ENCODE measurements around the gene TNS4.

The TNS4 gene

GRCh38 chr17:40475234-40475908 lies 26.1 kb downstream of the TNS4 start:
- no peak overlapping the region for H2AFZ ChIP-seq (ENCODE audit: low read depth, low read length)

GRCh38 chr17:40474419-40475002 lies 26.9 kb downstream of the TNS4 start:
- no peak overlapping the region for H2AFZ ChIP-seq (ENCODE audit: low read depth, low read length)
- H3K4me2 ChIP-seq (ENCODE audit: insufficient read depth, low read length) = no peak overlapping the region
- no peaks in the 10 kb centered on the region for H3K27me3 ChIP-seq (ENCODE audit: insufficient read depth, low read length, poor library complexity)
- no peak for ATAC-seq (ENCODE audit: insufficient read depth, low read depth)
- no peak overlapping the region for H3K9ac ChIP-seq (ENCODE audit: low read depth, low read length)
- no peaks in the 10 kb centered on the region; the same call in 1 of the 2 replicates for H3K36me3 ChIP-seq (ENCODE audit: insufficient read depth, low read length)
- H3K27ac ChIP-seq (ENCODE audit: low read length) = no peak overlapping the region
- peaks cover 10% of the 10 kb centered on the region for H3K9me3 ChIP-seq (ENCODE audit: insufficient read depth, low read length, severe bottlenecking)
- peaks cover 5% of the 10 kb centered on the region for H3K4me1 ChIP-seq (ENCODE audit: insufficient read depth, low read length)
- no peak for DNase-seq
- no peaks in the 10 kb centered on the region for H4K20me1 ChIP-seq (ENCODE audit: insufficient read depth, low read length)
- TF ChIP-seq EZH2 (IDR thresholded peaks at IDR 0.05; ENCODE audit: borderline replicate concordance, low read depth, low read length, severe bottlenecking) = no peak
- TF ChIP-seq, protein P1, sequence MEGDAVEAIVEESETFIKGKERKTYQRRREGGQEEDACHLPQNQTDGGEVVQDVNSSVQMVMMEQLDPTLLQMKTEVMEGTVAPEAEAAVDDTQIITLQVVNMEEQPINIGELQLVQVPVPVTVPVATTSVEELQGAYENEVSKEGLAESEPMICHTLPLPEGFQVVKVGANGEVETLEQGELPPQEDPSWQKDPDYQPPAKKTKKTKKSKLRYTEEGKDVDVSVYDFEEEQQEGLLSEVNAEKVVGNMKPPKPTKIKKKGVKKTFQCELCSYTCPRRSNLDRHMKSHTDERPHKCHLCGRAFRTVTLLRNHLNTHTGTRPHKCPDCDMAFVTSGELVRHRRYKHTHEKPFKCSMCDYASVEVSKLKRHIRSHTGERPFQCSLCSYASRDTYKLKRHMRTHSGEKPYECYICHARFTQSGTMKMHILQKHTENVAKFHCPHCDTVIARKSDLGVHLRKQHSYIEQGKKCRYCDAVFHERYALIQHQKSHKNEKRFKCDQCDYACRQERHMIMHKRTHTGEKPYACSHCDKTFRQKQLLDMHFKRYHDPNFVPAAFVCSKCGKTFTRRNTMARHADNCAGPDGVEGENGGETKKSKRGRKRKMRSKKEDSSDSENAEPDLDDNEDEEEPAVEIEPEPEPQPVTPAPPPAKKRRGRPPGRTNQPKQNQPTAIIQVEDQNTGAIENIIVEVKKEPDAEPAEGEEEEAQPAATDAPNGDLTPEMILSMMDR (IDR thresholded peaks at IDR 0.05; ENCODE audit: borderline replicate concordance, extremely low read depth, low read length, poor library complexity, severe bottlenecking) = no peak
- no peaks in the 10 kb centered on the region for H3K79me2 ChIP-seq (ENCODE audit: insufficient read depth, low read length)
- no peak overlapping the region for H3K4me3 ChIP-seq (ENCODE audit: low read depth in 1 of 2, low read length in 2 of 2)

More at GRCh38 chr17:40475234-40475908, 26.1 kb downstream of the TNS4 start:
- Histone ChIP-seq H4K20me1 (ENCODE audit: insufficient read depth, low read length) (no peaks in the 10 kb centered on the region), H3K79me2 (ENCODE audit: insufficient read depth, low read length) (no peaks in the 10 kb centered on the region), H3K9me3 (ENCODE audit: insufficient read depth, low read length, severe bottlenecking) (peaks cover 10% of the 10 kb centered on the region), H3K9ac (ENCODE audit: low read depth, low read length) (peak overlapping the region; percentile 15; the same call in 1 of the 2 replicates), H3K36me3 (ENCODE audit: insufficient read depth, low read length) (no peaks in the 10 kb centered on the region; the same call in 1 of the 2 replicates), H3K4me2 (ENCODE audit: insufficient read depth, low read length) (no peak overlapping the region), H3K4me1 (ENCODE audit: insufficient read depth, low read length) (peaks cover 14% of the 10 kb centered on the region), H3K27me3 (ENCODE audit: insufficient read depth, low read length, poor library complexity) (no peaks in the 10 kb centered on the region), H3K27ac (ENCODE audit: low read length) (peak overlapping the region; percentile 49; the same call in 1 of the 2 replicates), H3K4me3 (ENCODE audit: low read depth in 1 of 2, low read length in 2 of 2) (no peak overlapping the region)
- ATAC-seq (ENCODE audit: insufficient read depth, low read depth) = no peak
- no peak for DNase-seq
- TF ChIP-seq, protein P1 (IDR thresholded peaks at IDR 0.05; ENCODE audit: borderline replicate concordance, extremely low read depth, low read length, poor library complexity, severe bottlenecking) = no peak

GRCh38 chr17:40473573-40474365 lies 27.7 kb downstream of the TNS4 start:
- Histone ChIP-seq H3K27ac (ENCODE audit: low read length) (no peak overlapping the region), H3K4me2 (ENCODE audit: insufficient read depth, low read length) (no peak overlapping the region), H2AFZ (ENCODE audit: low read depth, low read length) (no peak overlapping the region), H3K79me2 (ENCODE audit: insufficient read depth, low read length) (no peaks in the 10 kb centered on the region), H3K9me3 (ENCODE audit: insufficient read depth, low read length, severe bottlenecking) (peaks cover 10% of the 10 kb centered on the region), H3K4me1 (ENCODE audit: insufficient read depth, low read length) (peaks cover 4% of the 10 kb centered on the region), H3K27me3 (ENCODE audit: insufficient read depth, low read length, poor library complexity) (no peaks in the 10 kb centered on the region), H4K20me1 (ENCODE audit: insufficient read depth, low read length) (no peaks in the 10 kb centered on the region), H3K36me3 (ENCODE audit: insufficient read depth, low read length) (no peaks in the 10 kb centered on the region; the same call in 1 of the 2 replicates), H3K9ac (ENCODE audit: low read depth, low read length) (no peak overlapping the region), H3K4me3 (ENCODE audit: low read depth in 1 of 2, low read length in 2 of 2) (no peak overlapping the region)
- no peak for DNase-seq
- TF ChIP-seq, protein P1 (IDR thresholded peaks at IDR 0.05; ENCODE audit: borderline replicate concordance, extremely low read depth, low read length, poor library complexity, severe bottlenecking) = no peak
- TF ChIP-seq EZH2 (IDR thresholded peaks at IDR 0.05; ENCODE audit: borderline replicate concordance, low read depth, low read length, severe bottlenecking) = no peak
- no peak for ATAC-seq (ENCODE audit: insufficient read depth, low read depth)

Data from DND-41 (cell line).